T-cell (primary cell): ENCODE data around the gene FLNB. TPM values are rescaled to one million over a fixed set of nuclear protein-coding genes. Genes with fewer than 3 reads are reported as not detected.

Source experiments
- ATAC-seq, 4 experiments: fragments of 200-7000 bp in 3 of 4; fragments of 150-1000 bp in 1 of 4; cut with Tn5 transposase; replicated peaks in 1 of 4; 1 replicate in 3 of 4; 2 replicates in 1 of 4; pipeline ENCODE4 v1.10.0; 2021; ENCODE audit warnings: moderate library complexity in 3 of 4, mild to moderate bottlenecking in 2 of 4, moderate number of reproducible peaks in 1 of 4
- CTCF ChIA-PET, 2 donors: fragments of 300-600 bp; sonication (Branson Sonifier 250); formaldehyde crosslinking; loops; one replicate each; lab custom pipeline; 2022; ENCODE audit warnings: antibody characterized with exemption in 2 of 2; lab: Charles Lee
- POLR2A ChIA-PET, 2 donors: fragments of 300-600 bp; sonication (Branson Sonifier 250); formaldehyde crosslinking; loops; one replicate each; lab custom pipeline; 2022; ENCODE audit warnings: antibody characterized with exemption in 2 of 2; lab: Charles Lee
- DNase-seq, 35 experiments: peaks; one replicate each; pipeline versions ENCODE4 v3.0.0 to v3.0.0-alpha.2; 2013 to 2023
- H3K27ac ChIP-seq: one replicate; pipeline ENCODE4 v1.5.1; 2013; ENCODE audit warnings: low read length
- H3K27me3 ChIP-seq, 2 experiments: replicated peaks in 1 of 2; 1 replicate in 1 of 2; 2 replicates in 1 of 2; pipeline versions ENCODE4 v1.6.1 to v1.7.0; 2013; ENCODE audit warnings: low read length in 1 of 2, mixed read lengths in 1 of 2; ENCODE audit not compliant: control insufficient read depth in 2 of 2, insufficient read depth in 2 of 2; ENCODE audit errors: extremely low read depth in 1 of 2
- H3K36me3 ChIP-seq, 2 donors: 1 replicate in 1 of 2; 2 replicates in 1 of 2; pipeline versions ENCODE4 v1.6.1 to v1.7.0; 2013; ENCODE audit warnings: low read length in 1 of 2; ENCODE audit not compliant: control insufficient read depth in 2 of 2, insufficient read depth in 1 of 2; ENCODE audit errors: extremely low read depth in 1 of 2
- H3K4me1 ChIP-seq, 2 experiments: 1 replicate in 1 of 2; 2 replicates in 1 of 2; pipeline versions ENCODE4 v1.6.1 to v1.7.0; 2013; ENCODE audit warnings: low read length in 2 of 2, mixed read lengths in 1 of 2; ENCODE audit not compliant: insufficient read depth in 2 of 2, control insufficient read depth in 1 of 2; ENCODE audit errors: extremely low read depth in 1 of 2
- H3K4me3 ChIP-seq, 2 donors: 1 replicate in 1 of 2; 2 replicates in 1 of 2; pipeline versions ENCODE4 v1.5.1 to v1.7.0; 2013; ENCODE audit warnings: mild to moderate bottlenecking in 2 of 2, low read length in 1 of 2, moderate library complexity in 1 of 2; ENCODE audit not compliant: control insufficient read depth in 1 of 2; ENCODE audit errors: extremely low read depth in 1 of 2
- H3K9me3 ChIP-seq: 2 replicates; pipeline ENCODE4 v1.7.0; 2013
- H3K27ac Mint-ChIP-seq, 2 donors: one replicate each; pipeline ENCODE4 v1.8.0; 2020 to 2021; ENCODE audit warnings: mild to moderate bottlenecking in 2 of 2, mixed read lengths in 2 of 2
- H3K27me3 Mint-ChIP-seq, 2 donors: one replicate each; pipeline ENCODE4 v1.8.0; 2021 to 2022; ENCODE audit warnings: mixed read lengths in 2 of 2
- H3K36me3 Mint-ChIP-seq: one replicate; pipeline ENCODE4 v1.8.0; 2021; ENCODE audit warnings: mixed read lengths
- H3K4me1 Mint-ChIP-seq, 3 donors: one replicate each; pipeline ENCODE4 v1.8.0; 2020 to 2022; ENCODE audit warnings: mixed read lengths in 3 of 3, mild to moderate bottlenecking in 1 of 3
- H3K4me3 Mint-ChIP-seq, 3 donors: one replicate each; pipeline ENCODE4 v1.8.0; 2020 to 2022; ENCODE audit warnings: mild to moderate bottlenecking in 3 of 3, mixed read lengths in 3 of 3, moderate library complexity in 3 of 3
- H3K9me3 Mint-ChIP-seq, 3 donors: one replicate each; pipeline ENCODE4 v1.8.0; 2020 to 2022; ENCODE audit warnings: mixed read lengths in 3 of 3
- WGBS: methylation state at CpG from one replicate; pipeline ENCODE4 v1.1.5; 2013; ENCODE audit warnings: missing lambda C conversion rate; ENCODE audit not compliant: insufficient coverage; 5-methylcytosine and 5-hydroxymethylcytosine counted together
- total RNA-seq, 35 experiments: library from RNA in 6 of 35; stranded (reverse) in 6 of 35; fragments of 120-200 nt in 1 of 35; gene quantifications; one replicate each; pipeline versions ENCODE4 v1.2.1 to v1.2.4 and lab custom pipeline; 2013 to 2026

The FLNB gene
- total RNA-seq, 5 donors from 2014 or later (not counting 1 experiment from before 2014, with no cell fraction given): 37.0 to 79.7 (median 39.4) TPM

DNA sequence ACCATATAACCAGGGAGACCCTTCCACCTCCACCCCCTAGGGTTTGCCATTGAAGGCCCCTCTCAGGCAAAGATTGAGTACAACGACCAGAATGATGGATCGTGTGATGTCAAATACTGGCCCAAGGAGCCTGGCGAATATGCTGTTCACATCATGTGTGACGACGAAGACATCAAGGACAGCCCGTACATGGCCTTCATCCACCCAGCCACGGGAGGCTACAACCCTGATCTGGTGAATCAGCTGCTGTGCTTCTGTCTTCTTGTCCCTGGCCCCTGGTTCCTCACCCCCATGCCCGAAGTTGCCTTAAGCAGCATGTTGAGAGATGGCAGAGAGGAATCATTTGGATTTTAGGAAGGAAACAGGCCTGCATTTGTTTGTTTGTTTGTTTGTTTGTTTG, 98.4 kb downstream of the FLNB start:
- no peaks in the 10 kb centered on the region for H3K27me3 Mint-ChIP-seq
- CTCF ChIA-PET: no interaction called here
- Histone ChIP-seq H3K4me3 (no peak overlapping the region), H3K36me3 (peaks cover 11 to 63% of the 10 kb centered on the region in 2 donors), H3K9me3 (no peaks in the 10 kb centered on the region), H3K4me1 (peaks cover 0 to 6% of the 10 kb centered on the region in 2 experiments), H3K27me3 (no peaks in the 10 kb centered on the region), H3K27ac (no peak overlapping the region)
- no peaks in the 10 kb centered on the region for H3K9me3 Mint-ChIP-seq
- POLR2A ChIA-PET: interaction anchor here in 1 of 2 donors (0.7 kb wide), 2 partner anchors 515 to 1888 kb away, joined by 3 read pairs; no protein-coding TSS in a partner anchor
- no peak for ATAC-seq
- 98% methylated on average over 8 of the region's 8 CpGs for WGBS
- no peak overlapping the region for H3K27ac Mint-ChIP-seq
- peaks cover 83% of the 10 kb centered on the region for H3K36me3 Mint-ChIP-seq
- DNase-seq: no peak
- H3K4me3 Mint-ChIP-seq: no peak overlapping the region
- H3K4me1 Mint-ChIP-seq: peaks cover 5 to 17% (median 12%) of the 10 kb centered on the region in 3 donors

DNA sequence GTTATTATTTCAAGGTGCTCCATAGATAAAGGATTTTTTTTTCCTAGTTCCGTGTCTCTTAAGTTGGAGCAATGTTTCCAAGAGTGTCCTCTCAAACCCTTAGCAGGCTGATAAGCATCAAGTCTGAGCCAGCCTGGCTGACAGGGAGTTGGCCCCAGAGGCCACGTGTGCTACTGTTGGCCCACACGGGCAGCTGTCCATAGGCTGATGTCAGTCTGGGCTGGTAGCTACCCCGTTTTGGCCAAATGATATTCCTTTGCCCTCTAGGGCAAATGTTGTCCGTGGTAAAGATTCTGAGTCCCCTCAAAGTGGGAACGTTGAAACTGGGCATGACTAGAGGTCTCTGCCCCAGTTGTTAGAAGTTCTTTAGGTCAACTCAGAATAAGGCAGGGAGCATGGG, 99.4 kb downstream of the FLNB start:
- POLR2A ChIA-PET: no interaction called here
- CTCF ChIA-PET: no interaction called here
- Histone ChIP-seq H3K9me3 (no peaks in the 10 kb centered on the region), H3K36me3 (peaks cover 16 to 64% of the 10 kb centered on the region in 2 donors), H3K27me3 (no peaks in the 10 kb centered on the region), H3K4me3 (no peak overlapping the region), H3K27ac (no peak overlapping the region), H3K4me1 (peaks cover 0 to 14% of the 10 kb centered on the region in 2 experiments)
- H3K36me3 Mint-ChIP-seq: peaks cover 83% of the 10 kb centered on the region
- no peaks in the 10 kb centered on the region for H3K9me3 Mint-ChIP-seq
- ATAC-seq (no peak), DNase-seq (no peak)
- no peak overlapping the region for H3K27ac Mint-ChIP-seq
- no peaks in the 10 kb centered on the region for H3K27me3 Mint-ChIP-seq
- no peak overlapping the region for H3K4me3 Mint-ChIP-seq
- peaks cover 6 to 19% (median 7%) of the 10 kb centered on the region in 3 donors for H3K4me1 Mint-ChIP-seq
- 89% methylated on average over 5 of the region's 6 CpGs for WGBS

DNA sequence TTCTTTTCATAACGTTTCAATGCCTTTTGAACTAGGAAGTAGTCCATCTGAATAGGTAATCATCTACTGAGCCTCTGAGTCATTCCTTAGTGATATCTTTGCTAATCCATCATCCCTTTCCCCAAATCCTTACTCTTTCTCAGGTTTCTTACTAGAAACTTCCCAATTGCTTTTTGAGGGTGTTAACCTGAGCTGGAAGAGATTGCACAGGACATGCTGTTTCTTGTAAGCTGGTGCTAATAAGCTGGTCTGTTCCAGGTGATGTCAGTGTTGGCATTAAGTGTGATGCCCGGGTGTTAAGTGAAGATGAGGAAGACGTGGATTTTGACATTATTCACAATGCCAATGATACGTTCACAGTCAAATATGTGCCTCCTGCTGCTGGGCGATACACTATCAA, 101.5 kb downstream of the FLNB start:
- 96% methylated on average over 4 of the region's 5 CpGs for WGBS
- Histone ChIP-seq H3K9me3 (no peaks in the 10 kb centered on the region), H3K4me1 (peaks cover 0 to 12% of the 10 kb centered on the region in 2 experiments), H3K36me3 (peaks cover 16 to 57% of the 10 kb centered on the region in 2 donors), H3K27me3 (no peaks in the 10 kb centered on the region), H3K27ac (no peak overlapping the region), H3K4me3 (no peak overlapping the region)
- CTCF ChIA-PET: no interaction called here
- DNase-seq (no peak), ATAC-seq (no peak)
- no peak overlapping the region for H3K27ac Mint-ChIP-seq
- no peaks in the 10 kb centered on the region for H3K27me3 Mint-ChIP-seq
- H3K4me3 Mint-ChIP-seq: no peak overlapping the region
- no peaks in the 10 kb centered on the region for H3K9me3 Mint-ChIP-seq
- POLR2A ChIA-PET: no interaction called here
- peaks cover 10 to 17% (median 14%) of the 10 kb centered on the region in 3 donors for H3K4me1 Mint-ChIP-seq
- H3K36me3 Mint-ChIP-seq: peaks cover 83% of the 10 kb centered on the region

DNA sequence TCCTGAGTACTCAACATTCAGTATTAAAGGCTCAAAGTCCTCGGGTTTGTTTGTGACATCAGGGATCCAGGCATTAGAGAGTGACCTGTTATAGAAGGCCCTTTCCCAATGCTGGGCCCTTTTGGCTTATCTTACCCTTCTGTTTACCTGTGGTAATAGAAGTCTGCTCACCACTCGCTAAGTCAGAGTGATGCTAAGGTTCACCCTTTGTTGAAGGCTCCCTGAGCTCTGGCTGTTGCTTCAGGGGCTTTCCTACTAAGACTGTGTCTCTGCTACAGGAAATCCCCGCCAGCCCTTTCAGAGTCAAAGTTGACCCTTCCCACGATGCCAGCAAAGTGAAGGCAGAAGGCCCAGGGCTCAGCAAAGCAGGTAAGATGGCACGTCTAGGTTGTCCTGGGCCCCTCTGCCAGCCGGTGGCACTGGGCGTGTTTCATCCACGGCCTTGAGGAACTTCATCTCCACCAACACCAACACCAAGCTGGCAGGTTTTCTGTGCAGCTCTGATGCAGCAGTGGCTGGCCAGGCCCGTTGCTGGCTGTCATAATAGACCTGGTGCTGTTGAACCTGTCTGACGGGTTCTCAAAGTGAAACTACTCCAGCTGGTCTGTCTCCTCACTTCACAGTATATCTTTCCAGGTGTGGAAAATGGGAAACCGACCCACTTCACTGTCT, 103.4 kb downstream of the FLNB start:
- ChIA-PET POLR2A (interaction anchor here in 1 of 2 donors (0.8 kb wide), 1 partner anchor 59 kb away, joined by 8 read pairs; no protein-coding TSS in a partner anchor), CTCF (no interaction called here)
- peaks cover 13 to 31% of the 10 kb centered on the region in 2 experiments for H3K4me1 ChIP-seq
- ATAC-seq (no peak), DNase-seq (peak in 10 of 35 experiments; percentile 4 to 51 (median 11))
- Mint-ChIP-seq H3K27ac (peak overlapping the region in 1 of 2 donors; percentile 64), H3K4me3 (peak overlapping the region in 1 of 3 donors; percentile 32), H3K36me3 (peaks cover 67% of the 10 kb centered on the region), H3K27me3 (no peaks in the 10 kb centered on the region), H3K9me3 (no peaks in the 10 kb centered on the region), H3K4me1 (peaks cover 29 to 36% (median 33%) of the 10 kb centered on the region in 3 donors)
- peak overlapping the region; percentile 10 for H3K27ac ChIP-seq
- no peaks in the 10 kb centered on the region for H3K27me3 ChIP-seq
- 59% methylated on average over 9 of the region's 11 CpGs for WGBS
- no peaks in the 10 kb centered on the region for H3K9me3 ChIP-seq
- peaks cover 16 to 49% of the 10 kb centered on the region in 2 donors for H3K36me3 ChIP-seq
- H3K4me3 ChIP-seq: no peak overlapping the region

DNA sequence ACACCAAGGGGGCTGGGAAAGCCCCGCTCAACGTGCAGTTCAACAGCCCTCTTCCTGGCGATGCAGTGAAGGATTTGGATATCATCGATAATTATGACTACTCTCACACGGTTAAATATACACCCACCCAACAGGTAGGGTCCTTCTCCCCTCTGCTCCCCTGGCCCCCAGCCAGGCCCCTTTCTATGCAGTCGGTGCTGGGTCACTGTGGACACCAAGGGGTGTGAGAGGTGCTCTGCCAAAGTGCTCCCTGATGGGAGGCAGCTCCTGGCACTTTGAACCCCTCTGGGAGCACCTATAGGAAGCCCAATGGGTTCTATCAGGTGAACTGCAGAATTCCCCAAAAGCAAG, 103.9 kb downstream of the FLNB start:
- peaks cover 16 to 46% of the 10 kb centered on the region in 2 donors for H3K36me3 ChIP-seq
- no CpG with 5 or more reads among the region's 6 CpGs for WGBS
- POLR2A ChIA-PET: interaction anchor here in 1 of 2 donors (0.8 kb wide), 1 partner anchor 59 kb away, joined by 8 read pairs; no protein-coding TSS in a partner anchor
- H3K9me3 Mint-ChIP-seq: no peaks in the 10 kb centered on the region
- H3K4me3 Mint-ChIP-seq: peak overlapping the region in 1 of 3 donors; percentile 32
- H3K4me1 ChIP-seq: peaks cover 18 to 35% of the 10 kb centered on the region in 2 experiments
- H3K9me3 ChIP-seq: no peaks in the 10 kb centered on the region
- CTCF ChIA-PET: interaction anchor here in 1 of 2 donors (0.5 kb wide), 1 partner anchor 25 kb away, joined by 5 read pairs; no protein-coding TSS in a partner anchor
- no peaks in the 10 kb centered on the region for H3K27me3 Mint-ChIP-seq
- ATAC-seq: no peak
- H3K27ac ChIP-seq: no peak overlapping the region
- H3K4me3 ChIP-seq: no peak overlapping the region
- no peak overlapping the region for H3K27ac Mint-ChIP-seq
- no peaks in the 10 kb centered on the region for H3K27me3 ChIP-seq
- peaks cover 64% of the 10 kb centered on the region for H3K36me3 Mint-ChIP-seq
- H3K4me1 Mint-ChIP-seq: peaks cover 34 to 41% (median 38%) of the 10 kb centered on the region in 3 donors
- no peak for DNase-seq

DNA sequence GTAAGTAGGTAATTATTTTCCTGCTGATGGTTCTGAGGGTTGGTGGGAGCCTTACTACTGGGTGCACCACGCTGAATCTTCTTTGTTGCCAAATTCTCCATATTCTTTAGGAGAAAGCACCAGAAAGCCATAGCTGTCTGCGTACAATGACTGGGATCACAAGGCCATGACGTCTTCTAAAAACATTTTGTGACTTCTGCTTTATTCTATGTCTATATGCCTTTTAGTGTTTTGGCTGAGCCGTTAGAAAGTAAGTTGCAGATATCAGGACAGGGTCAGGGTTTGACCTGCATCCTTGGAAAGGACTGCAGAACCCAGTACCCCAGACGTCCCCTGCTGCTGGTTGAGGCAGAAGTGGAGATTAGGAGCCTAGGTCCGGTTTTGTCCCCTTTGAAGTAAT, 107.0 kb downstream of the FLNB start:
- CTCF ChIA-PET: no interaction called here
- DNase-seq (no peak), ATAC-seq (no peak)
- Histone ChIP-seq H3K9me3 (no peaks in the 10 kb centered on the region), H3K4me3 (no peak overlapping the region), H3K27ac (peak overlapping the region; percentile 63), H3K36me3 (peaks cover 11 to 34% of the 10 kb centered on the region in 2 donors), H3K4me1 (peaks cover 20 to 35% of the 10 kb centered on the region in 2 experiments), H3K27me3 (no peaks in the 10 kb centered on the region)
- POLR2A ChIA-PET: no interaction called here
- WGBS: 87% methylated on average over 3 of the region's 6 CpGs
- Mint-ChIP-seq H3K9me3 (no peaks in the 10 kb centered on the region), H3K4me1 (peaks cover 44 to 47% (median 45%) of the 10 kb centered on the region in 3 donors), H3K36me3 (peaks cover 52% of the 10 kb centered on the region), H3K27me3 (no peaks in the 10 kb centered on the region), H3K27ac (peak overlapping the region; percentile 79 to 88), H3K4me3 (peak overlapping the region in 1 of 3 donors; percentile 57)
